SH-SY5Y (cell line): ENCODE data around the gene CD5L.

Experiments
- GATA2 ChIP-seq: IDR thresholded peaks from 2 replicates; pipeline ENCODE4 v1.6.1; 2011; ENCODE audit warnings: mild to moderate bottlenecking, low read depth, low read length
- GATA3 ChIP-seq: IDR thresholded peaks from 2 replicates; pipeline ENCODE4 v1.6.1; 2011; ENCODE audit warnings: low read depth, mild to moderate bottlenecking, low read length, moderate library complexity

DNA sequence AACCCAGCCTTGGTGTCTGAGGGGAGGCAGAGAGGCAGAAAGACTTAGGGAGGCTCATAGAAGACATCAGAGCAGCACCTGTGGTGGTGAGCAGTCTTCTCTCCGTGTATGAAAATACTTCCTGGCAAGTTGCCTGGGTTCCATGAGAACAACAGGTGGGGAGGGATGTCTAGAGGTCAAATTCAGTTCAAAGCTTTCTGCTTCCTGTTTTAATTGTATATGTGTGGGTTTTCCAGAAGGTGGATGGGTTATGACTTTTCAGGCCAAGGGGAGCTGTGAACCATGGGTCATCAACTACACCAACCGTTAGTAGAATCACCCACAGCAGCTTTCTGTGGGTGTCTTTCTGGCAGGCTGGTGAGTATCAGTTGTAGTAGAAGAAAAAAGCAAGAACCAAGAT lies 60.6 kb downstream of the CD5L start:
- no peak for TF ChIP-seq GATA3
- no peak for TF ChIP-seq GATA2
